Measurements from ENCODE around the gene ADAMTS14.

GRCh38 chr10:70809011-70809611, 136.8 kb downstream of the ADAMTS14 start:
- TF ChIP-seq, protein P1, sequence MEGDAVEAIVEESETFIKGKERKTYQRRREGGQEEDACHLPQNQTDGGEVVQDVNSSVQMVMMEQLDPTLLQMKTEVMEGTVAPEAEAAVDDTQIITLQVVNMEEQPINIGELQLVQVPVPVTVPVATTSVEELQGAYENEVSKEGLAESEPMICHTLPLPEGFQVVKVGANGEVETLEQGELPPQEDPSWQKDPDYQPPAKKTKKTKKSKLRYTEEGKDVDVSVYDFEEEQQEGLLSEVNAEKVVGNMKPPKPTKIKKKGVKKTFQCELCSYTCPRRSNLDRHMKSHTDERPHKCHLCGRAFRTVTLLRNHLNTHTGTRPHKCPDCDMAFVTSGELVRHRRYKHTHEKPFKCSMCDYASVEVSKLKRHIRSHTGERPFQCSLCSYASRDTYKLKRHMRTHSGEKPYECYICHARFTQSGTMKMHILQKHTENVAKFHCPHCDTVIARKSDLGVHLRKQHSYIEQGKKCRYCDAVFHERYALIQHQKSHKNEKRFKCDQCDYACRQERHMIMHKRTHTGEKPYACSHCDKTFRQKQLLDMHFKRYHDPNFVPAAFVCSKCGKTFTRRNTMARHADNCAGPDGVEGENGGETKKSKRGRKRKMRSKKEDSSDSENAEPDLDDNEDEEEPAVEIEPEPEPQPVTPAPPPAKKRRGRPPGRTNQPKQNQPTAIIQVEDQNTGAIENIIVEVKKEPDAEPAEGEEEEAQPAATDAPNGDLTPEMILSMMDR (IDR thresholded peaks at IDR 0.05), result no peak
- TF ChIP-seq POLR2A (IDR thresholded peaks at IDR 0.05) (no peak), POLR2AphosphoS5 (IDR thresholded peaks at IDR 0.05) (no peak)
